A549 (cell line): Measurements from ENCODE around the gene LMNA. TPM values are rescaled to one million over a fixed set of nuclear protein-coding genes. Genes with fewer than 3 reads are reported as not detected.

Experiments
- ATAC-seq, 2 experiments: fragments of 200-7000 bp in 1 of 2; fragments of >200 bp in 1 of 2; cut with Nextera tagmentation in 1 of 2; cut with Tn5 transposase in 1 of 2; 3 replicates each; pipeline versions ENCODE4 v1.8.0 to v1.9.1; 2018 to 2020; ENCODE audit warnings: mild to moderate bottlenecking in 1 of 2, moderate library complexity in 1 of 2
- CTCF ChIA-PET: fragments of 300-600 bp; sonication (Branson Sonifier 250); formaldehyde crosslinking; extraction: SDS; loops from one replicate; lab custom pipeline; 2021; ENCODE audit warnings: antibody characterized with exemption, inconsistent platforms; lab: Yijun Ruan, JAX
- POLR2A ChIA-PET: fragments of 350-600 bp; formaldehyde crosslinking; extraction: SDS; loops from one replicate; lab custom pipeline; 2021; ENCODE audit warnings: antibody characterized with exemption, inconsistent platforms; lab: Yijun Ruan, JAX
- DNase-seq, 2 experiments: peaks; one replicate each; pipeline versions ENCODE4 v3.0.0 to v3.0.0-alpha.2; 2011 to 2016; ENCODE audit warnings: low read depth in 1 of 2, low spot score in 1 of 2
- FAIRE-seq: peaks from 2 replicates; lab custom pipeline; 2011; peaks lifted over from hg19 to GRCh38; lab: Jason Lieb, UNC
- H3K27ac ChIP-seq, 2 experiments: fragments of >200 bp; sonication (Bioruptor Twin); formaldehyde crosslinking; 3 replicates each; pipeline ENCODE4 v1.5.1; 2016 to 2017
- H3K4me1 ChIP-seq: fragments of >200 bp; sonication (Bioruptor Twin); formaldehyde crosslinking; 3 replicates; pipeline ENCODE4 v1.6.1; 2016
- H3K4me2 ChIP-seq: fragments of >200 bp; sonication (Bioruptor Twin); formaldehyde crosslinking; 3 replicates; pipeline ENCODE4 v1.6.1; 2016
- H3K4me3 ChIP-seq: fragments of >200 bp; sonication (Bioruptor Twin); formaldehyde crosslinking; 3 replicates; pipeline ENCODE4 v1.5.1; 2016
- H3K9me3 ChIP-seq: fragments of >200 bp; sonication (Bioruptor Twin); formaldehyde crosslinking; 3 replicates; pipeline ENCODE4 v1.6.1; 2016
- ATOH8 ChIP-seq: fragments of 250-450 bp; sonication (Bioruptor Pico); IDR thresholded peaks from 2 replicates; pipeline ENCODE4 v1.5.0; 2020; ENCODE audit warnings: low read depth, mild to moderate bottlenecking, moderate library complexity
- BCL3 ChIP-seq: fragments of >200 bp; sonication (Bioruptor Twin); formaldehyde crosslinking; IDR thresholded peaks from 3 replicates; pipeline ENCODE4 v1.6.1; 2016
- CBX2 ChIP-seq: fragments of 200-600 bp; sonication (generic); IDR thresholded peaks from 2 replicates; pipeline ENCODE4 v1.6.1; 2016; ENCODE audit warnings: low read depth, mild to moderate bottlenecking, borderline replicate concordance
- CBX8 ChIP-seq: fragments of 200-600 bp; sonication (generic); IDR thresholded peaks from 2 replicates; pipeline ENCODE4 v1.6.1; 2016
- EHF ChIP-seq: fragments of 250-450 bp; sonication (Bioruptor Pico); IDR thresholded peaks from 2 replicates; pipeline ENCODE4 v1.5.0; 2020; ENCODE audit warnings: mild to moderate bottlenecking
- EHMT2 ChIP-seq: fragments of 200-600 bp; sonication (generic); IDR thresholded peaks from 2 replicates; pipeline ENCODE4 v1.6.1; 2016; ENCODE audit warnings: antibody characterized with exemption, low read depth, mild to moderate bottlenecking, moderate library complexity
- EP300 ChIP-seq, 2 experiments: fragments of >200 bp; sonication (Bioruptor Twin); formaldehyde crosslinking; IDR thresholded peaks; 2 replicates in 1 of 2; 3 replicates in 1 of 2; pipeline ENCODE4 v1.6.1; 2016 to 2017
- FOSB ChIP-seq: fragments of 250-450 bp; sonication (Bioruptor Pico); IDR thresholded peaks from 2 replicates; pipeline ENCODE4 v1.5.0; 2020; ENCODE audit warnings: mild to moderate bottlenecking, moderate library complexity
- GATA3 ChIP-seq: IDR thresholded peaks from 2 replicates; pipeline ENCODE4 v1.6.1; 2012; ENCODE audit warnings: borderline replicate concordance
- HOXB5 ChIP-seq: fragments of 250-450 bp; sonication (Bioruptor Pico); IDR thresholded peaks from 2 replicates; pipeline ENCODE4 v1.5.0; 2020; ENCODE audit warnings: mild to moderate bottlenecking, moderate library complexity
- KDM1A ChIP-seq: fragments of 200-600 bp; sonication (generic); IDR thresholded peaks from 2 replicates; pipeline ENCODE4 v1.6.1; 2016; ENCODE audit warnings: low read depth, mild to moderate bottlenecking
- MYC ChIP-seq: IDR thresholded peaks from 2 replicates; pipeline ENCODE4 v1.6.1; 2012; ENCODE audit warnings: mild to moderate bottlenecking, inconsistent platforms, low read length, improper control_type of control experiment, borderline replicate concordance
- NPAS2 ChIP-seq: fragments of 250-450 bp; sonication (Bioruptor Pico); IDR thresholded peaks from 2 replicates; pipeline ENCODE4 v1.8.0; 2022; ENCODE audit warnings: mild to moderate bottlenecking, moderate library complexity, borderline replicate concordance
- POLR2A ChIP-seq: IDR thresholded peaks from 2 replicates; pipeline ENCODE4 v1.6.1; 2012; ENCODE audit warnings: mild to moderate bottlenecking, low read length
- RAD21 ChIP-seq, 2 experiments: fragments of >200 bp in 1 of 2; sonication (Bioruptor Twin) in 1 of 2; formaldehyde crosslinking in 1 of 2; IDR thresholded peaks in 1 of 2; conservative IDR thresholded peaks in 1 of 2; 2 replicates in 1 of 2; 3 replicates in 1 of 2; pipeline ENCODE4 v1.6.1; 2012 to 2018; ENCODE audit warnings: inconsistent platforms in 1 of 2
- RARB ChIP-seq: fragments of 250-450 bp; sonication (Bioruptor Pico); IDR thresholded peaks from 2 replicates; pipeline ENCODE4 v1.8.0; 2021; ENCODE audit warnings: mild to moderate bottlenecking, moderate library complexity
- RCOR1 ChIP-seq: fragments of 150-350 bp; IDR thresholded peaks from 2 replicates; pipeline ENCODE4 v1.6.1; 2014; ENCODE audit warnings: antibody characterized with exemption, low read length, low read depth
- SREBF2 ChIP-seq: fragments of 450-650 bp; IDR thresholded peaks from 2 replicates; pipeline ENCODE4 v1.6.1; 2014; ENCODE audit warnings: mild to moderate bottlenecking, moderate library complexity
- WGBS: methylation state at CpG from one replicate; pipeline ENCODE4 v1.1.6; 2017; ENCODE audit errors: missing lambda C conversion rate; 5-methylcytosine and 5-hydroxymethylcytosine counted together
- polyA plus RNA-seq, 4 experiments: library from polyadenylated mRNA; depleted of rRNA in 3 of 4; stranded (reverse); fragments of >200 nt; fragmentation: RNase III in 1 of 4; extraction: RNeasy Plus Mini Kit Qiagen cat#74134 plus additional on column Dnase treatment in 1 of 4; gene quantifications; 2 replicates in 3 of 4; 3 replicates in 1 of 4; pipeline ENCODE4 v1.2.3, GENCODE V29; 2011 to 2017
- TF ChIP-seq, protein P1 (sequence below): IDR thresholded peaks from 2 replicates; pipeline ENCODE4 v1.6.1; 2012

LMNA gene
- polyA plus RNA-seq, 2 of the 4 experiments (the other 2 are of a cell fraction) = 214 to 286 TPM

GRCh38 chr1:156148216-156148615 is 33.7 kb downstream of the LMNA start (continued):
- TF ChIP-seq BCL3 = no peak

DNA sequence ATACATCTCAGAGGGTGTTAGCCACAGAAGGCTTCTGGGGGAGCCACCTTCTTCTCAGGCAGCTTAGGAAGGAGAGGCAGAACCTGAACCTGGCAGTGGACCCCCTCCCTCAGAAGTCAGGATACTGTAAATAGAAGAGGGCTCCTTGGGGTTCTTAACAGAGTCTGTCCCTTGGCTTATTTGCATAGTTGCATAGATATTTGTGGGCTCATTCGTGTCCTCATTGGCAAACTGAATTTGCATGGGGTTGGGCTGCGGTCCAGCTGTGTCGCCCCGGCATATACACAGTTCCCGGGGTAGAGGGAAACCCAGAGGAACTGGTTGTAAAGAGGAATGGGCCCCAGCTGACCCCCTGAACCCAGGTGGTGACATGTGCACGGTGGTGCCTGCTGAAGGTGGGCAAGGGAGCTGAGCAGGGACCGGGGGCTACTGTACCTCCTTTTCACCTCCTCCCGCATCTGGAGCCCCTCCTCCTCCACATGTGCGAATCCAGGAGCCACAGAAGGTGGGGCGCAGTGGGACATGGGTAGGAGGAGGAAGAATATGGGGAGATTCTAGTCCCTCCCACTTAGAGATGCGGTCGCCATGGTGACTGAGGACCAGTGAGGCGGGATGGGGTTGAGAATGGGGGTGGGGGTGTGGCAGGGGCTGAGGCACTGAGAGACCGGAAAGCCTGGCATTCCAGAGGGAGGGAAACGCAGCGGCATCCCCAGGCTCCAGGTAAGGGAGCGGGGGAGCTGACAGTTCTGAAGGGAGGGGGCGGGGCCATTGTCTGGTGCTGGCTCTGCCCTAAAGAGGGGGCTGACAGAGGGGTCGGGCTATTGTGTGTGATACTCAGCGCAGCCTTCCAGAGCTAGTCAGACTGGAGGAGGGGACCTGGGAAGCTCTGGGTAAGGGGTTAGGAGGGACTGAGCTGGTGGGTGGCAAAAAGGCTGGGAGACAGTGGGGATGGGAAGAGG is 35.1 kb downstream of the LMNA start:
- CTCF ChIA-PET = interaction anchor here (0.7 to 54.8 kb wide), 9 partner anchors 8 to 80 kb away, joined by 3 to 2239 read pairs (median 4); partner anchors contain the start of genes BGLAP, MEX3A and SLC25A44
- Histone ChIP-seq H3K9me3 (no peaks in the 10 kb centered on the region), H3K27ac (no peak overlapping the region)
- no peak for DNase-seq
- TF ChIP-seq, protein P1, sequence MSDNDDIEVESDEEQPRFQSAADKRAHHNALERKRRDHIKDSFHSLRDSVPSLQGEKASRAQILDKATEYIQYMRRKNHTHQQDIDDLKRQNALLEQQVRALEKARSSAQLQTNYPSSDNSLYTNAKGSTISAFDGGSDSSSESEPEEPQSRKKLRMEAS = no peak
- TF ChIP-seq CBX8 (no peak), KDM1A (peak; percentile 44; the same call in 1 of the 2 replicates), HOXB5 (no peak), SREBF2 (no peak), NPAS2 (no peak)
- TF ChIP-seq, all 56 proteins: peak for 1
- POLR2A ChIA-PET = interaction anchor here (2.4 kb wide), 1 partner anchor 63 kb away, joined by 10 read pairs; the partner anchor contains the start of gene PMF1
- WGBS = 78% methylated on average over 17 of the region's 20 CpGs
- Histone ChIP-seq H3K4me3 (no peak overlapping the region), H3K4me1 (peaks cover 22% of the 10 kb centered on the region), H3K4me2 (no peak overlapping the region)
- ATAC-seq (no peak), FAIRE-seq (no peak)

DNA sequence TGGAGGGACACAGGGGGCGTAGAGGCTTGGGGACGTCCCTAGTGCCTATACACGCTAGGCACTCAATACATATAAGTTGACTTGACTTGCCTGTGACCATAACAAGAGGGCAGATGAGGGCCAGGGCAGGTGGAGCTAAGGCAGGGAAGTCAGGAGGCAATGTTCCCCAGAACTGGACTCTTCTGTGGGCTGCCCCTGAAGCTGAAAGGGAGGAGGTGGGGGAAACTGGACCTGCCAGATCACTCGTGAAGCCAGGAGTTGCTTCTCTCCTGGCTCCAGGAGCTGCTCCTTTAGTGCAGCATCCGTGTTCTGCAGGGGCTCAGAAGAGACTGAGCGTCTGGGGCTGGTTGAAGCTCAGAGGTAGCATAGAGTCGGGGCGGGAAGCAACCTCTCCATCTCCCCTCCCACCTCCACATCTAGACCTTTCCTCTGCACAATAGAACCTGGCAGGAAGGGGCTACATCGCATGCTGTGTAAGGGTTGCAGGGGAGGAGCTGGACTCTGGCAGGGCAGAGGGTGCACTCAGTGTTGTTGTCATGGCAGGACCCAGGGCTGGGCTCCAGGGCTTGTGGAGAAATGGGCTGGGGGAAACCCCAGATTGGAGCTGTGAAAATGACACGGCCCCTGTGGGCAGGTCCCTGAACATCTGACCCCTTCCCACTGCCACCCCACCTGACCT is 36.0 kb downstream of the LMNA start:
- DNase-seq (no peak), FAIRE-seq (no peak), ATAC-seq (peak; percentile 1 to 2; a peak in 2 of 6 replicates)
- Histone ChIP-seq H3K9me3 (no peaks in the 10 kb centered on the region), H3K4me2 (no peak overlapping the region), H3K4me1 (peaks cover 22% of the 10 kb centered on the region), H3K4me3 (no peak overlapping the region), H3K27ac (no peak overlapping the region)
- CTCF ChIA-PET = interaction anchor here (0.6 to 54.8 kb wide), 10 partner anchors 9 to 79 kb away, joined by 3 to 2239 read pairs (median 4); partner anchors contain the start of genes BGLAP, MEX3A and SLC25A44
- WGBS = 64% methylated on average over 10 of the region's 10 CpGs
- POLR2A ChIA-PET = interaction anchor here (2.4 kb wide), 1 partner anchor 62 kb away, joined by 10 read pairs; the partner anchor contains the start of gene PMF1
- TF ChIP-seq RARB (no peak), RCOR1 (no peak)

GRCh38 chr1:156151093-156151688 is 36.7 kb downstream of the LMNA start:
- H3K4me3 ChIP-seq = no peak overlapping the region
- ChIA-PET CTCF (interaction anchor here (0.6 to 54.8 kb wide), 9 partner anchors 10 to 78 kb away, joined by 3 to 2239 read pairs (median 5); partner anchors contain the start of genes BGLAP, MEX3A and SLC25A44), POLR2A (interaction anchor here (2.4 kb wide), 1 partner anchor 62 kb away, joined by 10 read pairs; the partner anchor contains the start of gene PMF1)
- DNase-seq = no peak
- H3K4me2 ChIP-seq = no peak overlapping the region
- no peak overlapping the region for H3K27ac ChIP-seq
- WGBS = 43% methylated on average over 6 of the region's 6 CpGs
- no peak for FAIRE-seq
- no peak for ATAC-seq
- no peak for TF ChIP-seq FOSB (CRISPR knock-in tag)
- peaks cover 15% of the 10 kb centered on the region for H3K4me1 ChIP-seq
- no peaks in the 10 kb centered on the region for H3K9me3 ChIP-seq

DNA sequence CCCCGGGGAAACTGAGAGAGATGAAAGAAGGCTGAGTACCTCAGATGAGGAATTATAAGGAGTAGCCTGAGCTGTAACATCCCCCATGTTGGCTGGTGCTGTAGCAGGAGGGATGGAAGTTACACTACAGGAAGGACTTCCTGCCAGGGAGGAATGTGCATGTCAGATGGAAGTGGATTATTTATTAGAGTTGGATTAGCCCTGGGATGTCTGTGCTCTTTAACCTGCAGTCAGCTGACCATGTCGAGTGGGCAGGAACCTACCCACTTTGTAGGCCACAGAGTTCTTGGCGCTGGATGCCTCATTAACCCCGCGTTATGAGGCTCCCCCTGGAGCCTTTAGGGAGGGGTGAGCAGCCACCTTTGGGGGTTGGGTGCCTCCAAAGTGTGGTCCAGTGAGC is 38.1 kb downstream of the LMNA start:
- ChIA-PET POLR2A (no interaction called here), CTCF (interaction anchor here (1.0 to 54.8 kb wide), 7 partner anchors 11 to 293 kb away, joined by 3 to 2239 read pairs (median 7); partner anchors contain the start of genes BGLAP and MEX3A)
- Histone ChIP-seq H3K4me2 (no peak overlapping the region), H3K27ac (no peak overlapping the region), H3K4me3 (no peak overlapping the region), H3K9me3 (no peaks in the 10 kb centered on the region)
- 72% methylated on average over 5 of the region's 5 CpGs for WGBS
- FAIRE-seq = no peak
- DNase-seq = no peak
- ATAC-seq = no peak
- no peak for TF ChIP-seq POLR2A
- TF ChIP-seq ATOH8 (CRISPR knock-in tag) = no peak
- no peak for TF ChIP-seq MYC
- TF ChIP-seq GATA3 = no peak
- TF ChIP-seq EHF (CRISPR knock-in tag) = no peak
- no peak for TF ChIP-seq RAD21 (conservative IDR thresholded peaks at IDR 0.05 in 1 of 2, IDR thresholded peaks at IDR 0.05 in 1 of 2)
- no peak for TF ChIP-seq EHMT2
- TF ChIP-seq SREBF2 = no peak
- no peak for TF ChIP-seq CBX2
- TF ChIP-seq CBX8 = no peak
- TF ChIP-seq EP300 (IDR thresholded peaks at IDR 0.05) = no peak
- TF ChIP-seq, all 56 proteins: peak for 0
- peaks cover 4% of the 10 kb centered on the region; the same call in 1 of the 3 replicates for H3K4me1 ChIP-seq
